Peyer's patch (tissue), 4 donors: ENCODE results near the gene NBDY.

Experiments
- CTCF ChIP-seq, 6 experiments: fragments of 450-650 bp in 4 of 6; fragments of 200-600 bp in 2 of 6; sonication (generic) in 1 of 6; IDR thresholded peaks; one replicate each; pipeline ENCODE4 v1.5.1; 2017 to 2019; ENCODE audit warnings: antibody characterized with exemption in 6 of 6, mild to moderate bottlenecking in 3 of 6, moderate library complexity in 1 of 6
- POLR2A ChIP-seq, 2 donors: fragments of 450-650 bp; IDR thresholded peaks; one replicate each; pipeline ENCODE4 v1.5.1; 2017; ENCODE audit warnings: antibody characterized with exemption in 2 of 2, mild to moderate bottlenecking in 2 of 2, moderate library complexity in 2 of 2

DNA sequence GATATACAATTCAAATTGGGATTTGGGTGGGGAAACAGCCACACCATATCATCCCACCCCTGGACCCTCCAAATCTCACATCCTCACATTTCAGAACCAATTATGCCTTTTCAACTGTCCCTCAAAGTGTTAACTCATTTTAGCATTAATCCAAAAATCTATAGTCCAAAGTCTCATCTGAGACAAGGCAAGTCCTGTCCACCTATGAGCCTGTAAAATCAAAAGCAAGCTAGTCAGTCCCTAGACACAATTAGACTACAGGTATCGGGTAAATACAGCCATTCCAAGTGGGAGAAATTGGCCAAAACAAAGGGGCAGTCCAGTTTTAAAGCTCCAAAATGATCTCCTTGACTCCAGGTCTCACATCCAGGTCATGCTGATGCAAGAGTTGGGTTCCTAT is 128.0 kb downstream of the NBDY start:
- TF ChIP-seq POLR2A (IDR thresholded peaks at IDR 0.05) (no peak), CTCF (IDR thresholded peaks at IDR 0.05) (no peak)
